HFFc6 (cell line): ENCODE results near the gene HSPB9. TPM values are rescaled to one million over a fixed set of nuclear protein-coding genes. Genes with fewer than 3 reads are reported as not detected.

Experiments used
- DNase-seq: peaks from one replicate; pipeline ENCODE4 v3.0.0-alpha.2; 2018
- H3K27ac Mint-ChIP-seq: 2 replicates; pipeline ENCODE4 v1.8.0; 2020; ENCODE audit warnings: mild to moderate bottlenecking, mixed read lengths
- H3K27me3 Mint-ChIP-seq: 2 replicates; pipeline ENCODE4 v1.8.0; 2021; ENCODE audit warnings: mild to moderate bottlenecking, moderate library complexity, mixed read lengths; ENCODE audit not compliant: insufficient read depth
- H3K36me3 Mint-ChIP-seq: 2 replicates; pipeline ENCODE4 v1.8.0; 2021; ENCODE audit warnings: low read depth, mixed read lengths
- H3K4me1 Mint-ChIP-seq: 2 replicates; pipeline ENCODE4 v1.8.0; 2020; ENCODE audit warnings: low read depth, mixed read lengths
- H3K4me3 Mint-ChIP-seq: 2 replicates; pipeline ENCODE4 v1.8.0; 2020; ENCODE audit warnings: mild to moderate bottlenecking, moderate library complexity, mixed read lengths
- H3K9me3 Mint-ChIP-seq: 2 replicates; pipeline ENCODE4 v1.8.0; 2020; ENCODE audit warnings: mild to moderate bottlenecking, mixed read lengths
- CTCF ChIP-seq: fragments of 200-600 bp; sonication (generic); IDR thresholded peaks from 2 replicates; pipeline ENCODE4 v1.5.0; 2021; ENCODE audit warnings: antibody characterized with exemption, mild to moderate bottlenecking
- total RNA-seq, 6 experiments: library from RNA; stranded (reverse); fragmentation: NEBNext Ultra II Directional; extraction: Animal tissue kit (Norgen Biotek cat#: 25700); gene quantifications; 2 replicates in 1 of 6; 3 replicates in 5 of 6; pipeline ENCODE4 v1.2.3, GENCODE V29; 2021

HSPB9 gene
- total RNA-seq, 6 experiments from 2014 or later, result not detected

GRCh38 chr17:42155614-42156045 is 33.0 kb downstream of the HSPB9 start:
- Mint-ChIP-seq H3K9me3 (no peaks in the 10 kb centered on the region), H3K4me3 (peak overlapping the region; percentile 93), H3K36me3 (0 out of 2 replicates have a peak, but pooled peaks cover 10% of the 10 kb centered on the region), H3K27me3 (no peaks in the 10 kb centered on the region), H3K4me1 (peaks cover 28% of the 10 kb centered on the region), H3K27ac (peak overlapping the region; percentile 31; the same call in 1 of the 2 replicates)
- DNase-seq, result no peak
- no peak for TF ChIP-seq CTCF

- DNase-seq, result no peak
- Mint-ChIP-seq H3K9me3 (no peaks in the 10 kb centered on the region), H3K27ac (no peak overlapping the region), H3K4me3 (no peak overlapping the region), H3K4me1 (peaks cover 8% of the 10 kb centered on the region; the same call in 1 of the 2 replicates), H3K36me3 (no peaks in the 10 kb centered on the region), H3K27me3 (peaks cover 4% of the 10 kb centered on the region; the same call in 1 of the 2 replicates)
- no peak for TF ChIP-seq CTCF
These were observed 37.4 kb downstream of the HSPB9 start for GRCh38 chr17:42159796-42160530.

GRCh38 chr17:42160531-42160910 is 37.9 kb downstream of the HSPB9 start:
- Mint-ChIP-seq H3K27ac (no peak overlapping the region), H3K36me3 (no peaks in the 10 kb centered on the region), H3K27me3 (peaks cover 4% of the 10 kb centered on the region), H3K4me3 (no peak overlapping the region), H3K9me3 (no peaks in the 10 kb centered on the region), H3K4me1 (peaks cover 6% of the 10 kb centered on the region; the same call in 1 of the 2 replicates)
- no peak for TF ChIP-seq CTCF
- DNase-seq, result no peak

GRCh38 chr17:42163113-42163512 is 40.5 kb downstream of the HSPB9 start:
- H3K27me3 Mint-ChIP-seq, result peaks cover 8% of the 10 kb centered on the region
- no peaks in the 10 kb centered on the region for H3K9me3 Mint-ChIP-seq
- no peak overlapping the region for H3K27ac Mint-ChIP-seq
- H3K4me1 Mint-ChIP-seq, result no peaks in the 10 kb centered on the region
- TF ChIP-seq CTCF, result peak; percentile 71
- no peak for DNase-seq
- H3K36me3 Mint-ChIP-seq, result no peaks in the 10 kb centered on the region
- no peak overlapping the region for H3K4me3 Mint-ChIP-seq

GRCh38 chr17:42163696-42164407 is 41.2 kb downstream of the HSPB9 start:
- DNase-seq, result no peak
- TF ChIP-seq CTCF, result no peak
- Mint-ChIP-seq H3K9me3 (no peaks in the 10 kb centered on the region), H3K36me3 (no peaks in the 10 kb centered on the region), H3K4me3 (no peak overlapping the region), H3K27ac (no peak overlapping the region), H3K27me3 (peaks cover 9% of the 10 kb centered on the region), H3K4me1 (no peaks in the 10 kb centered on the region)
